ELR (cell line): Measurements from ENCODE around the gene FOXP1.

Source experiments
- DNase-seq: peaks from one replicate; pipeline ENCODE4 v3.0.0-alpha.2; 2015; ENCODE audit warnings: low read depth

The FOXP1 gene

DNA sequence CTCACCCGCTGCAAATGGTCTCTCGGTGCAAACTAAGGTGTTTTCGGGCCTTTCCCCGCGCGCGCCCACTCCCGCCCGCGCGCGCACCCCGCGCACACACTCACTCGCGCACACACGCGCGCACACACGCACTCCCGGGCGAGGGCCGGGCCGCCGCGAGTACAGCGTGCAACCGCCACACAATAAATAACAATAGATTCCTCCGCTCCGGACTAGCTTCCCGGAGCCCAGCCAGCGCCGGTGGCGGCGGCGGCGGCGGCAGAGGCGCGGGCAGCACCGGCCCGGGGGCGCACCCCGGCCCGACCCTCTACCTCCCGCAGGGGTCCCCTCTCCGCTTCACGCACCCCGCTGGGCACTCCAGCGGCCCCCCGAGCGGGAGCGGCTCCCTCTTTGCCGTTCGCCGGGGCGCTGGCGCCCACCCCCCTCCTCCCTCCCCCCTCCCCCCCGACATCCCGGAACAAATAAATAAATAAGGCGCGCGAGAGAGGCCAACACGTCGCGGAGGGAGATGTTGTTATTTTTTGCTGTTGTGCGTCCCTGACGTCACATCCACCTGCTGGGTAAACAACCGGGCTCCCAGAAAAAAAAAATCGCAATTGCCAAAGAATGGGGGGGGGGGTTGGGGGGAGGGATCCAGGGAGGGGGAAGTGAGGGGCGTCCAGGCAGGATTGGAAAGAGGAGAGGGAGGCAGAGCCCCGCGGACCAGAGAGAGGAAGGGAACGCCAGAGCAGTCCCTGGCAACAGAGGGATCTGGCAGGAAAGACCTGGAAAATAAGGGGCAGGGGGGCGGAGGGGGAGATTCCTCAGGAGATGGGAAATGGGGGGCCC, at the start of gene FOXP1:
Gene FOXP1 (minus strand): TSS at position 163 of the 828 bp plus-strand sequence. CDS start 385,347 bp downstream, outside the sequence.
- peak; percentile 84 for DNase-seq

DNA sequence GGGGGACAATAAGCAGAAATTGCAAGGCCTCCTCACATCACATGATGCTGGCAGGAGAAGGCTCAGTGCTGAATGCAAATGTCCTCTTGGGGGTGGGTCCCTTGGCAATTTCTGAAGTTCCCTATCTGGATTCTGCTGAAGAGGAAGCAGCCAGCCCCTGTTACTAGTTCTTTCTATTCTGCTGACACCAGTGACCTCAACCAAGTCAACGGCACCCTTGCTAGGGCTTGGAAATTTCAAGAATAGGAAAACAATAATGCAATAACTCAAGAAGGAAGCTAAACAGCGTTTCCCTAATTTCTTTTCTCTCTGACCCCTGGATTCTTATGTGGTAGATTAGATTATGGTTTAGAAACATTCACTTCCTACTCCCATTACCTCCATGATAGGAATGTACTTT, 46.2 kb upstream of the FOXP1 start:
- no peak for DNase-seq

DNA sequence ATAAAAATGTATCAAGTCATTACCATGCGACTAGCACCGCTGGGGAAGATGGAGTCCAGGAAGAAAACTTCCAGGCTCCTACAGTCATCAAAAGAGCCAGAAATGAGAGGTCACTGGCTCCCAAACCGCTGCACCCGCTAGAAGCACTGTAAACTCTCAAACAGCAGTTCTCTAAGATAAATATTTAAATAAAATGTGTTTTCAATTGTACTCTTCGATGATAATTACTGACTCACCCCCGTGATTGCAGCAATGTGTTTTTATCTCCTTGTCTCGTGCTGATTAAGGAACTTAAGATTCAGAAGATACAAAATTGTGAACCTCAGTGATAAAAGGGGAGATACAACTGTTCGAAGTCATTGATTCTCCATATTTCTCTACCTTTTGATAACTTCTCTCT, 45.8 kb upstream of the FOXP1 start:
- DNase-seq = peak; percentile 1

DNA sequence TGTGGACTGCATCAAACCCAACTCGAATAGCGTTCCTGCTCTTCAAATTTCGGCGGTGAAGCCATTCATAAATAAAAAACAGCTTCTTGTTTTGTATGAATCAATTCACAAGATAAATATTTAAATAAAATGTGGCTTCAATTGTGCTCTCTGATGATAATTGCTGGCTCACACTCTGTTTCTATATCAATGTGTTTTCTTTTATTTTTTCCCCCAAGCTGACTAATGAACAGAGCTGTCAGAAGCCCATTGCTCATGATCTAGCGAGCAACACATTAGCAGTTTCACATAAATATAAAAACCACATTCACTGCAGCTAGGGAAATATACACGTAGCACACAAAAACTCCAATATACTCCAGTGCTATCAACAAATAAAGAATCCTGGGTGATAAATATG, 45.0 kb upstream of the FOXP1 start:
- DNase-seq = no peak

DNA sequence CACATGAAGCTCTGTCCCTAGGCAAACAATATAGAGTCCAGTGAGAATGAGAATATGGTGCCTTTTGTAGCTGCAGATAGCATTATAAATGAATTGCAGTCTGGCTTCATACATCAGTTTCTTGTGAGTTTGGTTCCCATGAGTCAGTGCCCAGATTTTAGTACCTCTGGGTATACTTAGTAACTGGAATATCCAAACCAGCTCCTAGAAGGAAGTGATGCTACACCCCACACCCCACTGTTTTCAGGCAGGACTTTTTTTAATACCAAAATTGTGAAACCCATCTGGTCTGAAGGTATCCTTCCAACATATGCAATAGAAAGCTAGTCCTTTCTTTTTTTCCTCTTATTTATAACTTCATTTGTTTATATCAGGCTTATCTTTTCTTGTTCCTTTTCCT, 42.1 kb upstream of the FOXP1 start:
- no peak for DNase-seq

DNA sequence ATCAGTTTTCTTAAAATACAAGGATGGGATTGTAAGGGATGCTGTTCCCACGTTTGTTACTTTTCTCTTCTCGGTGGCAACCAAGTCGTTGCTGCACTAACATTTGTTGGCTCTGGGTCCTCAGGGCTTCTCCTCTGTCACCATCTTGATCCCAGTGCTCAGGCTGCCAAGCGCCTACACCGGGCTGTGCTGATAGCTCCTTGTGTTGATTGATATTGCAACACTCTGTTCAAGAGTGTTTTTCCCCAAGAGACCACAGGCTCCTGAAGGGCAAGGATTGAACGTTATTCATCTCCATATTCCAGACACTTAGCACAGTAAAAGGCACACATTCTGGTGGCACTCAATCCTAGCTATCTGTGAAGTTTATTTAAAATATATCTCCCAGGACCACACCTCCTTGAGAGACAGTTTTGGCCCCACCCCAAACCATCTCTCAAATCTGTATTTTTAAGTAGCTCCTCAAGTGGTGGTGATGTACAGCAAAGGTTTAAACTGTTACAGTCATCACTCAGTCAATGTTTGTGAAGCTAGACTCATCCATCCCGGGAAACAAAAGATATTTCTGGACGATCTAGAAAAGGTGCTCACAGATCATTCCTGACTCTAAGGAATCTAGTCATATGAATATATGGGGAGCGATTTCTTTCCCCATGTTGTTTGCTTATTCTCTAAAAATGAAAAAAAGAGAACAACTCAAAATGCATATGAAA, 38.5 kb upstream of the FOXP1 start:
- no peak for DNase-seq

DNA sequence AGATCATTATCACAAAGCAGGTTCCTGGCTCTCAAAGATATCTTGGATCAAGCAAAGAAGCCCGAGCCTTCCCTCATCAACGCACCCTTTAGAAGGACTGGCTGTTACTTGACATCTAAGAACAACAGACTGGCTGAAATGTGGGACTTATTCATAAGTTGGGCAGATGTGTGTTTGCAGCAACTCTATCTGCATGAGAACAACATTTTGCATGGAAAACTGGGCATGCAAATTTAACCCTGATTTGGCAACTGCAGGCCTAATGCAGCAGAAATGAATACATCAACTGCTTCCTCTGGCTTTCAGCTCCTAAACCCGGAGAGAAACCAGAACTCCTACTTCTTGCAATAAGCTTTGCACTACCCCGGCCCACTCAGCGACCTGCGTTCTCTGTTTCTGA, 35.0 kb upstream of the FOXP1 start:
- DNase-seq = no peak

DNA sequence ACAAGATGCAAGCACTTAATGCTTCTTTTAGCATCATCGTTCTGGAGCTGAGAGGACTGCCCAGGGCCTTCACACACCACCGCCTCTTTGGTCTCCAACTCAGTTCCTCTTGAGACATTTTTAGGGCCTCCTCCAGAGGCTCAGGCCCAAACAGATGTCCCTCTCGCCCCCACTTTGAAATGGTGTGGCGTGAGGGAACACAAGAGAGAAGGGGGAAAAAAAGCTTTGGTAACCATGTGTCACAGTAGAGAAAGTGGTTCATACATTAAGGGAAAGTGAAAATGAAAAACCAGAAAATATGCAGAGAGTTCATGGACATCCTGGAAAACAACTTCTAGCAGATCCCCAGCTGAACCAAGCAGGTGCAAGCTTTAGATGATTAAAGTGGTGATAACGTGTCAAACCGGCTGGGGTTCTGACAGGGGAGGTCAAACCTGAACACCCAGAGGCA, 33.1 kb upstream of the FOXP1 start:
- DNase-seq = no peak

DNA sequence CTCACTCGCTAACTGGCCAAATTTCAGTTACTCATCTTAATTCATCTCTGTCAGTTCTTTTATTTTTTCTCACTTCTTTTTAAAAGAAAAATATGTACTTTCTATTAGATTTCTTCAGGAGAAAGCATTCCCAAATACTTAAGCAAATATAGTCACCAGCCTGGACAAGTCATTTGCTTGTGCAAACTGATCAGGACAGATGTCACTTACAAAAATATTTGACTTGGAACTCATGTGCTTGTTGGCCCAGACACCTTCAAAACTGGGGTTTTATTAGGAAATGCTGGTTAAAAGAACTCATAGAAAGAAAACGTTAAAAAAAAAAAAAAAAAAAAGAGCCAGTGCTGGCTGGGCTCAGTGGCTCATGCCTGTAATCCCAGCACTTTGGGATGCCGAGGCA, 31.3 kb upstream of the FOXP1 start:
- DNase-seq = no peak

DNA sequence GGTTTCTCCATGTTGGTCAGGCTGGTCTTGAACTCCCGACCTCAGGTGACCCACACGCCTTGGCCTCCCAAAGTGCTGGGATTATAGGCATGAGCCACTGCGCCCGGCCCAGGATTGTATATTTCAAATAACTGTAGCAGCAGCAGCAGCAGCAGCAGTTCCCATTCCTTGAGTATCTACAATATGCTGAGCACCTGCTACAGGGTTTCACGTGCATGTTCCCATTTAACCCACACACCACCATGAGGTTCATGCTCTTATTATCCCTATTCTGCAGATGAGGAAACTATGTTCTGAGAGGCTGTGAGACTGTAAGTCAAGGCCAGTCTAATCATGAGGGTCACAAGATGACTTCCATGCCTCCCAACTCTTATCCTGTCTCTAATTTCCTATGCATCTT, 30.9 kb upstream of the FOXP1 start:
- DNase-seq = no peak

DNA sequence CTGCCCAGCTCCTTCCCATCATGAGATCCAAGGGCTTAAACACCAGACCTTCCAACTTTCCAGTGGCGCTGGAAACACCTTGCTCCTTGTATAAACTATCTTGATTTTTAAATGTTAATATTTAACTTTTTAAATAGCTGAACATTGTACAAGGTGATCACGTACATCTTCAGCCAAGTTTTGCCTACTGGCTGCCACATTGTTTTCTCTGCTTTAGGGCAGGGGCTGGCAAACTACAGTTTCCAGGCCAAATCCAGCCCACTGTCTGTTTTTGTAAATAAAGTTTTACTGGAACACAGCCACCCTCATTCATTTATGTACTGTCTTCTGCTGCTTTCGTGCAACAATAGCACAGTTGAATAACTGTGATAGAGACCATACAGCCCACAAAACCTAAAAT, 27.6 kb upstream of the FOXP1 start:
- no peak for DNase-seq

DNA sequence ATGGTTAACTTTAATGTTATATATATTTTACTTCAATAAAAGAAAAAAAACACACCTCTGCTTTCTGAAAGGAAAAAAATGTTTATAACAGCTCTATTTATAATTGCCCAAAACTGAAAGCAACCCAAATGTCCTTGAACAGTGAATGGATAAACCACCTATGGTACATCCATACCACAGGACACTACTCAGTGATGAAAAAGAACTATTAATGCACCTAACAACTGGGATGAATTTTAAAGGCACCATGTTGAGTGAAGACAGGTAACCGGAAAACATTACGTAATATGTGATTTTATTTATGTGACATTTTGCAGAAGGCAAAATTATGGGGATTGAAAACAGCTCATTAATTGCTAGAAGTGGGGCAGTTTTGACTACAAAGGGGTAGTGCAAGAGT, 23.8 kb upstream of the FOXP1 start:
- no peak for DNase-seq

DNA sequence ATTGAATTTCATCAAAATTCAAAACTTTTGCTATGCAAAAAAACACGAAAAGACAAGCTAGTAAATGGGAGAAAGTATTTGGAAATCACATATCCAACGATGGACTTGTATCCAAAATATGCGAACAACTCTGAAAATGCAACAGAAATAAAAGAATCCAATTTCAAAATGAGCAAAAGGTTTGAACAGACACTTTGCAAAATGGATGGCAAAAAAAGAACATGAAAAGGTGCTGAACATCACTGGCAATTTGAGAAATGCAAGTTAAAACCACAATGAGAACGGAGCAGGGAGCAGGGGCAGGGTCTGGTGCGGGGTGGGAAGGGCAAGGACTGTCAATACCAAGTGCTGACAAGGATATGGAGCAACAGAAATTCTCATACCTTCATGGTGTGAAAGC, 23.1 kb upstream of the FOXP1 start:
- DNase-seq = no peak

DNA sequence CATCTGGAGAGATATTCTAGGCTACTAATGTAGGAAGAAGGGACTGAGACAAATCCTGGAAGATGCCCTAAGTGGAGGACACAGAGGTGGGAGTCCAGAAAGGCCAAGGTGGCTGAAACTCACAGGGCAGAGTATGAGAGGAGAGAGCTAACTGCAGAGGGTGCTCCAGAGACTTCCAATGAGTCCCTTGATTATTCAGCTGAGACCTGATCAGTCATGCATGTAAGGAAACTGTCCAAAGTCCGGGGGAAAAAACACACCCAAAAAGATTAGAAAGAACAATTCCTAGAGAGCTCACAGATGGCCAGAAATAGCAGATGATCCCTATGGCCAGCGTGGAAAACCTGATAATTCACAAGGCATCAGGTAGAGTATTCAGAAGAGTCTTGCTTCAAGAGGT, 18.7 kb upstream of the FOXP1 start:
- peak; percentile 7 for DNase-seq

DNA sequence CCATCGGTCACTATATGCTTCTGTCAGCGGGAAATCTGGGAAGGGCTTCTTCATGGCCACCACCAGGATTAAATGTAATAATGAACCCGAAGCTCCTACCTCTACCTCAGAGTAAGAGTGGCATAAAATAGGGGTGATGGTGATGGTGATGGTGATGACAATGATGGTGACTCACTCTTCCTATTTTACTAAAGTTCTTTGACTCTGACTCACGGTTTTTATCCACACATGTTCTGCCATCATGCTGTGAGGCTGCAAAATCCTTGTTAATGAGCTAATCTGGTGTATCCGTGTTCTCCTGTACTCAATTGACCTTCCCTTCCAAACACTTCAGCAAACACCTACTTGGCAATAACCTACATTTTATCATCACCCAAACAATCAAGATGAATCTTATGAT, 18.3 kb upstream of the FOXP1 start:
- peak; percentile 83 for DNase-seq

DNA sequence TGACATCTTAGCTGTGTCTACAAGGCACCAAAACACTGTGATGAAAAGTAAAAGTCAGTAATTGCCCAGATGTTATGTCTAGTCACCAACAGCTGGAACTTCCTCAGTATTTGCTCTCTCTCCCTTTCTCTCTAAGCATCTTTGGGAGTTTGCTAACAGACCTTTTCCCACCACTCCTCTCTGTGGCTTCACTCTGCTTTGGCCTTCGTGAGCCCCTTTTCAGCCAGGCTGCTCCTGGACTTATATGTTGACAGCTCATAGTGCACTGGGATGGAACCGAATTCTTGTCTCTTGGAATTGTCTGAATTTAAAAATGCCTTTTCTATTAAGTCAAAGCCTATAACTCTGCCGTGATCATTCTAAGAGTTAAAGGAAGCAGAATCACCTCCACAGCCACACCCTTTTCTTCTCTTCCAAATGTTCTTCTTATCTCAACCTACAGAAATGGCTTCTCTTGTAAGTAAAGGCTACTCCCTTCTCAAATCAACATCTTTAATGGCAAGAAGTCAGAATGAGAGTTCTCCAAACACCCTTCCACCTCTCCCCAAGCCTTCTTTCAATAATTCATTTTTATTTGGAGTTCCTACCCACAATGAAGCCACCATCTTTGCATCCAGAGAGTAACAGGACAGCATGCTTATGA, 17.2 kb upstream of the FOXP1 start:
- no peak for DNase-seq

DNA sequence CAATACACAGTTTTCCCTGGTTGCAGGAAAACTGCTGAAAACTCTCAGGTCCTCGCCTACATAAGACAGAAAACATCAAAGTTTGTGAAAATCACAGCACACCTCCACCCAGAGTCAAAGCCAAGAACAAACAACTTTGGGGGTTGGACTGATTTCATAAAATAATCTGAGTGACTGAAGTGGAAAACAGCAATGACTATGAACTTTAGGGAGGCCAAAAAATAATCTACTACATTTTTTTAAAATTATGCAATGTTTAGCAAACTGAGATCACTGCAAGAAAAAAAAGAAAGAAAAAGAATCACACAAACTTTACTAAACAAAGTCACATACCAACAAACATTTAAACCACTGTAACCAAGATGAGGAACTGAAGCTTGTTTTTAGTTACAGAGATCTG, 15.9 kb upstream of the FOXP1 start:
- no peak for DNase-seq

DNA sequence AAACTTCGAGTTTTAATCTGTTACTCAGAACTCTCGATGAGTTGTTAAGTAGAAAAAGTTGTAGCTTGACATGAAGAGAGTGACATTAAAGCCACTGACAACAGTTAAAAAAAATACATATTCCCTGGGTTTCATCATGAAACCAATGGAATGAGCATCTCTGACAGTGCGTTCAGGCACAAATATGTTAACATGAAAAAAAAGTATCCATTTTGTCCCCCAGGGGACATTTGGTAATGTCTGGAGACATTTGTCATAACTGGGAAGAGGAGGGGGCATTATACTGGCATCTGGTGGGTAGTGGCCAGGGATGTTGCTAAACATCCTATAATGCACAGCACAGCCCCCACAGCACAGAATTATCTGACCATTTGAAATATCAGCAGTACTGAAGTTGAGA, 14.8 kb upstream of the FOXP1 start:
- DNase-seq = no peak

DNA sequence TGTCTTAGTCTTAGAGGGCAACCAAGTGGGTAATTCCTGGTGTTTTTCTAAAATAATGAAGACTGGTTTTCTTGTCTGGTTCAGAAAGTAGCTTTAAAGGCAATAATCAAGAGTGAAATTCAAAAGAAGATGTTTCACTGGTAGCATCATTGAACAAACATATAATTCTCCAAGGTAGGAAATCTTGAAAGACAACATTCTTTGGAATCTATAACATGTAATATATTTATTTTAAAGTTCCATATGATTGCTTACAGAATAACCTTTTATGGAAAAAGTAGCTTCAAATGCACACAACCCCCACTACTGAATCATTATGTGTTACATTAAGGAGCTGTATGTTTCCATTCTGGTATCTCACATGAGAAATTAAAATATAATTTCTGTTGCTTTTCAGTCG, 13.8 kb upstream of the FOXP1 start:
- DNase-seq = no peak

DNA sequence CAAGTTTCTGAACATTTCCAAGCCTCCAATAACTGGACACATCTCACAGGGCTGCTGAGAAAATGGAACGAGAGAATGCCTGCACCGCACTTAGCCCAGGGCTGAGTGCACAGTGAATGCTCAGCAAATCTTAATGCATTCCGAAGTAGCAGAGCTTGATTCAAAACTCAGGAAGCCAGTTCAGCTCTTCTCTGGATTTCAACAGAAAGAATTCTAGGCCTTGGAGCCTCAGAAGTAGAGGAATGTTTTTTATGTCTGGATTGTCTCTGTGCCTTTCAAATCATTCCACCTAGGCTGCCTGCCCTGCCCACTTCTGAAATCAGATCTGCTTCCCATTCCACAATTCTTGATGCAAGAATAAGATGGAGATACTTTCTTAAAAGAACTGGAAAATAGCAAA, 9.6 kb upstream of the FOXP1 start:
- no peak for DNase-seq

DNA sequence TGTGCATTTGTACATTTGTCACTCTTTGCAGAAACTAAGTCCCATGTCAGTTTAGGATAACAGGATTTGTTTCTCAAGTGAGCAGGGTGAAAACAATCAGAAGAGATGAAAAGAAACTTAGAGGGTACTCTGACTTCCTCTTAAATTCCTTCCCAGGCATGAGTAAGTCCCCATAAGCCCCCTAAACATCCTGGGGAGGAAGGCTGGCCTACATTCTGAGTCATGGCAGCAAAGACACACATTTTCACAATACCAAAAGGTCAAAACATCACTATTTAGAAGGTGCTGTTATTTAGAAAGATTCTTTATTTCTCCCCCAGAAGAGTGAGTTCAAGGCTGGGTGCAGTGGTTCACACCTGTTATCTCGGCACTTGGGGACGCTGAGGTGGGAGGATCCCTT, 7.6 kb upstream of the FOXP1 start:
- peak; percentile 51 for DNase-seq

DNA sequence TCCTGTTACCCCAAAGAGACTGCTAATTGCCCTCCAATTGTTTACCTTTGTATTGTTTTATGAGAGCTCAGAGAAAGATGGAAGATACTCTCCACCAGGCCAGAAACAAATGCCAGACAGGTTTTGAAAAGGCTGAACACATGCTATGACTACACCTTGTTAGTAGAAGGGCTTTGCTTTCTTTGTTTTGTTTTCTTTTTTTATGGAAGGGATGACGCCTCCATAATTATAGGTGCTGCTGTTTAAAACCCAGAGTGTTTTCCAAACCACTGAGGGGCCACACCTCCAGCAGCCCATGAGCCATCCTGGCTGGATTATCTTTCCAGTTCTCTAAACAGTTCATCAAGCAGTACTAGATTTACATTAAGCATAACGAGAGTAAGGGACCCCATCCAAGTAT, 5.6 kb upstream of the FOXP1 start:
- DNase-seq = no peak

DNA sequence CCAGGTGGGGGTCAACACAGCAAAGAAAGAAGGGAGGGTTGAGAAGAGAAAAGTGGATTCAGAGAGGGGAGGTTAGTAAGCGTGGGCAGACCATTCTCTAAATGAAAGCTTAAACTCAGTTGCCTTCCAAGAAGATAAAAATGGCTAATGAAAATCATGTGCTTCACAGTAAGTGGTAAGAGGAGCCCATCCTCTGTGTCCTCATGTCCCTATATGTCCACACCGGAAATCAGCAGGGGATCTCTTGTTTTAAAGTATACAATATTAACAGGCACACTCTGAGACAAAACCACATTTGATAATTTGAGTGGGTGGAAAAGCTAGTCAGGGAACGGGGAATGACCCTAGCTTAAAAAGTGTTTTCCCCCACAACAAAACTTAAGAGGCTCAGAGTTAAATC, 4.4 kb upstream of the FOXP1 start:
- DNase-seq = no peak
